GM19328 (cell line): ENCODE data around the gene CAPG.
"Not testable (repeated sequence)": the region's sequence is repeated elsewhere in the genome, so short reads cannot be mapped to it uniquely, and the experiment has no call there.

Source experiments
- ATAC-seq: cut with Tn5 transposase; IDR thresholded peaks from one replicate; pipeline ENCODE4 v1.9.1; 2021; ENCODE audit warnings: mild to moderate bottlenecking, moderate library complexity; ENCODE audit not compliant: unreplicated experiment

Gene CAPG

GRCh38 chr2:85409845-85410583 lies at the start of gene CAPG:
TSS of gene CAPG (minus strand) at chr2:85410366. CDS start at chr2:85402145, 8,221 bp downstream.
- ATAC-seq, result peak; percentile 54

GRCh38 chr2:85459771-85460170 lies 49.6 kb upstream of the CAPG start:
- ATAC-seq, result no peak

GRCh38 chr2:85458601-85459563 lies 48.7 kb upstream of the CAPG start:
- ATAC-seq, result no peak

- ATAC-seq, result no peak
These were observed 47.7 kb upstream of the CAPG start for GRCh38 chr2:85457877-85458316.

GRCh38 chr2:85457043-85457442 lies 46.9 kb upstream of the CAPG start:
- no peak for ATAC-seq

GRCh38 chr2:85455552-85456090 lies 45.5 kb upstream of the CAPG start:
- no peak for ATAC-seq

GRCh38 chr2:85453571-85453970 lies 43.4 kb upstream of the CAPG start:
- ATAC-seq, result no peak

- no peak for ATAC-seq
These were observed 42.1 kb upstream of the CAPG start for GRCh38 chr2:85452237-85452636.

GRCh38 chr2:85449214-85449588 lies 39.0 kb upstream of the CAPG start:
- ATAC-seq, result no peak

- no peak for ATAC-seq
These were observed 38.5 kb upstream of the CAPG start for GRCh38 chr2:85448461-85449213.

GRCh38 chr2:85447222-85447585 lies 37.0 kb upstream of the CAPG start:
- no peak for ATAC-seq

GRCh38 chr2:85446296-85447221 lies 36.4 kb upstream of the CAPG start:
- no peak for ATAC-seq

GRCh38 chr2:85445316-85446295 lies 35.4 kb upstream of the CAPG start:
- no peak for ATAC-seq

- ATAC-seq, result no peak
These were observed 34.5 kb upstream of the CAPG start for GRCh38 chr2:85444629-85445172.

GRCh38 chr2:85441864-85442263 lies 31.7 kb upstream of the CAPG start:
- ATAC-seq, result no peak

GRCh38 chr2:85440729-85441128 lies 30.6 kb upstream of the CAPG start:
- no peak for ATAC-seq

- ATAC-seq, result no peak
These were observed 29.8 kb upstream of the CAPG start for GRCh38 chr2:85439986-85440385.

- not testable (repeated sequence) for ATAC-seq
These were observed 29.4 kb upstream of the CAPG start for GRCh38 chr2:85439569-85439968.
